Stimulated activated CD4-positive, alpha-beta T cell treated with anti-CD3 and anti-CD28 coated beads, Interleukin-4, amount 100 ng/mL, for 4 hours (primary cell): ENCODE measurements around the gene RBM20.
"Not testable (repeated sequence)": the region's sequence is repeated elsewhere in the genome, so short reads cannot be mapped to it uniquely, and the experiment has no call there.

Source experiments
- DNase-seq, 2 experiments: peaks; one replicate each; pipeline ENCODE4 v3.0.0-alpha.2; 2020

RBM20 gene

GRCh38 chr10:110679486-110680272 is 35.5 kb downstream of the RBM20 start:
- no peak for DNase-seq

DNA sequence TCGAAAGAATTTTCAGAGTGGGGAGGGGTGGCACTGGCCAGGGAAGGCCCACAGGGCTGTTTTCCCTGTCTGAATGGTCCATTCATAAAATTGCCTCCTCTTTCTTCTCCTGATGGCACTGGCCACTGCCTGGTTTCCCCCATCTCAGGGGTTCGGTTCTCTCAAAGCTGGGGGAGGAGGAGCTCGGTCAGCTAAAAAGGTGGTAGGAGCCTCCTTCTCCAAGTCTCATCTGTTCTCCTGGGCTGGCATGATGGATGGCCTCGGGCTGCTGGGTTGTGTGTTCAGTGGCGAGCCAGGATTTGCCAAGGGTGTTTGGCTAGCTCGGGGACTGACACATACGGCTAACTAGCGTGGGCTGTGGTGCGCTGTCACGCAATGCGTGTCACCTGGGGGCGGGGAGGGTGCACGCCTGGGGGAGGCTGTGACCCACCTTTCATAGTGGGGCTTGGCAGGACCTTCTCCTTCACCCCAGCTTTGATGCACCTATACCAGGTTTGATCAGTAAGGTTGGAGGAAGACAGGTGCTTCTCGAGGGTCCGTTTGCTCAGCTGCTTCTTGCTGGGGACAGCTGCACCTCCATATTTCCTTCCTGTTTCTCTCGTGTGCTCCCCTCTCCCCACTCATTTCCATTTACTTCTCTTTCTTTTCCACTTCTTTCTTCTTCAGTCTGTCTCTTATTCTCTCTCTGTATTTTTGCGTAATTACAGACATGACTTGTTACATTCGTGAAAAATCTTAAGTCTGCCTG is 36.3 kb downstream of the RBM20 start:
- no peak for DNase-seq

DNA sequence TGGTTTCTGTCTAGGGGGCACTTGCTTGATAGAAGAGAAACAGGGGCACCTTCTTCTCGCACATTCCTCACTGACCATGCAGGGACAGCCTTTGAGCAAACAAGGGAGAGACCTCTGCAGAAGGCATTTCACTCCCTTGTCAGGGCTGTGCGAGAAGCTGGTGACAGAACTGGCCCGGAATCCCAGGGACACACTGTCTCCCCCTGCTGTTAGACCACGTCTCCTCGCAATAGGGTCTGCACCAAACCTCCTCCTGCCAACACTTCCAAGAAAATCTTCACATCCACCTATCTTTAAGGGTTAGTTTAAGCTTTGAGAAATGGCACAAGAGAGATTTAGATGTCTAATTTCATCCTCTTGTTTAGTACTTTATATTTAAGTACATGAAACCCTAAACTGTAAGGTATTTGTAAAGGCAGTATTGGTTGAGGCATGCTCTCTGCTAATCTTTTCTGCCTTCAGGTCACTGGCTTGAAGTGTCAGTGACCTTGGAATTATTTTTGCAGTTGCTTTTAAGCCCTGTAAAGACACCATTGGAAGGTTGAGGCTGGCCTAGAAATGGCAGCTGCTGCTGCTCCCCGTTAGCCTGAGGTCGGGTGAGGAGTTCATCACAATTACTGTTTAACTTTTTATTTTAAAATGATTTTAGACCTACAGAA is 37.0 kb downstream of the RBM20 start:
- peak in 1 of 2 experiments; percentile 12 for DNase-seq

DNA sequence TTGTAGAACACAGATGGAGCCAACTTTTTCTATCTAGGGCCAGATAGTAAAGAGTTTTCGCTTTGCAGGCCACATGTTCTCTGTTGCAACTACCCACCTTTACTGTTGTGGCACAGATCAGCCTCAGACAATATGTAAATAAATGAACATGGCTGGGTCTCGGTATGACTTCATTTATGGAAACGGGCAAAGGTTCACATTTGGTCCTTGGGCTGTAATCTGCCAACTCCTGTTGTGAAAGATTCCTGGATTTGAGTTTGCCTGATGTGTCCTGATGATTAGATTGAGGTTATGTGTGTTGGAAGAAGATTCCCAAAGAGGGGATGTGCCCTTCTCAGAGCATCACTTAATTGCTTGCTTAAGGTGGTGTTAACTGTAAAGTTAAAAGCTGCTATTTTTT is 38.2 kb downstream of the RBM20 start:
- DNase-seq, result no peak

- DNase-seq, result no peak
These were observed 40.8 kb downstream of the RBM20 start for GRCh38 chr10:110684800-110685446.

GRCh38 chr10:110686047-110686446 is 41.9 kb downstream of the RBM20 start:
- DNase-seq, result no peak

- DNase-seq, result no peak
These were observed 42.8 kb downstream of the RBM20 start for GRCh38 chr10:110686949-110687348.

GRCh38 chr10:110687400-110687799 is 43.3 kb downstream of the RBM20 start:
- DNase-seq, result no peak

DNA sequence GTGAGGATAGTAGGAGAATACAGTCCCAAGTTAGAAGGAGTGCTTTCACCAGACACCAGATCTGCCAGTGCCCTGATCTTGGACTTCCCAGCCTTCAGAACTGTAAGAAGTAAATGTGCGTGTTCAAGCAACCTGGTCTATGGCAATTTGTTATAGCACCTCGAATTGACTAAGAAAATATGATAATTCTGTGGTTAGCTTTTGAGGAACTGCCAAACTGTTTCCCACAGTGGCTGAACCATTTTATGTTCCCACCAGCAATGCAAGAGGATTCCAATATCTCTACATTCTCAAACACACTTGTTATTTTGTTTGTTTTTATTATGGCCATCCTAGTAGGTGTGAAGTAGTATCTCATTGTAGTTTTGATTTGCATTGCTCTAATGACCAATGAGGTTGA is 47.0 kb downstream of the RBM20 start:
- DNase-seq, result no peak

DNA sequence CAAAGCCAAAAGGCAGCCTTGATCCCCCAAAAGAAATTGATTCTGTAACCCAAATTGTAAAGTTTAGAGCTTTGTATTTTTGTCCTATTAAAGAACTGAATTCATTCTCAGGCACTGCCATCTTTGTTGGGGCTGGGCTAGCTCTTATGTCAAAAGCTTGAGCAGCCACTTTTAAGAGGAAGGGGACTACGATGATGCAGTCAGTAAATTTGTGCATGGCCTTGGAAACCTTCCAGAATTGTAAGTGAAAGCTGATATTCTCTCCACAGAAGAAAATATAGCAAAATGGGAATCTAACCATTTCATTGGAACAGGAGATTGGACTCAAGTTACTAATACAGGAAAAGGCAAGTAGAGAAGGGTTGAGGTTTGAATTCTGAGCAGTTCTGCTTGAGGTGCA is 50.1 kb downstream of the RBM20 start:
- DNase-seq, result no peak

DNA sequence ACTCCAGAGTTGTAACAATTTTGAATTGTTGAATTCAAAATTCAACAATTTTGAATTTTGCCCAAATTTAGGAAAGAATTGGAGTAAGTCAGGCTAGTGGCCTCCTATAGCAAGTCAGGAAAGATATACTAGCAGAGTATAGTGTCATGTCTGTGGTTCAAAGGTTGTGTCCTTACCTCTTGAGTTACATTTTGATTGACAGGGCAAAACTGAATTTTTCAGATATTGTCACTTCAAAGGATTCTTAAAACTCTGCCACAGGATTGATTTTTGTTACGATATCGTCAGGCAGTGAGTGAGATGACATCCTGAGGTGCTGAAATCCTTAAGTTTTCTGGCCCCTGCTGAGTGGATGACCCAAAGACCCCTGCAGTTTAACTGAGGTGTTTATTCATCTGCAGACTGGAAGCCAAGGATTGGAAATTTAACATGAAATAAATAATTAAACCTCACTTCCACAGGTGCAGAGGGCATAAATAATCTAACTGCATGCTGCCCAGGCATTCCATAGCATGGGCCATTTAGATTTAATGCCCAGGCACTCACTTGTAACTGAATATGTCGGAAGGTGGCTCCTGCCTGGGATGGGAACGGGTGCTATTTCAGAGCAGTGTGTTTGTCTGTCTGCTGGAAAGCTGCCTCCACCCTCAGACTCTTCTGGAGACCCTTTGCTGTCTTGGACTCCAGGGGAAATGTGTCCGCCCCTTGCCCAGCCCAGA is 50.8 kb downstream of the RBM20 start:
- DNase-seq, result no peak

DNA sequence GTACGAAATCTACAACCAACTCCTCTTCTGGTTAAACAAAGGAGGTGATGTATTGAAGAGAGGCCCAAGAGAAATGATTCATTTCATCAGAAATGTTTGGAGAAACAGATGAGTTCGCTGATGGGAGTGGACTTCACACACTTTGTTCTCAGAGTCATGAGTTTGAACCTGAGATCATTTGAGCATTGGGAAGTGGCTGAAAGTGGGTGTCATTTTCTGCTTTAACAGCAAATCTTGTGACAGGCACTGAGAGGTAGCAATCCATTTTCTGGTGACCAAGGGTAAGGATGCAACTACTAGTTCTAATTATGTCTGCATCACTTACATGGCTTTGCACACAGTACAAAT is 51.4 kb downstream of the RBM20 start:
- no peak for DNase-seq

DNA sequence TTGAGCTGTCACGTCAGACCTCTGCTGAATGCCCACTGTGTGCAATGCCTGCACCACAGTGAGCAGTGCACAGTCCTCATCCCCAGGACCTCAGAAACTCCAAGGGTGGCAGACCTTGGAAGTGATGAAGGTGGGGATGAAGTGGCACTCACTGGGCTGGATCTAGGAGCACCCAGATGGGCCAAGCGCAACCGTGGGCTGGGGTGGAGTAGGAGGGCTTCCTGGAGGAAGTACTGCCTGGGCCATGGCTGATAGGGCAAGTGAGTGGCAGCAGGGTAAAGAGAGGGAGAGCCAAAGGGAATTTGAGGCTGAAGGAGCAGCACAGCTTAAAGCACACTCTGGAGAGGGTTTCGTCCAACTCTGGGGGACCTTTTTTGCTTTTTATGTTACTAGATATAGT is 52.3 kb downstream of the RBM20 start:
- no peak for DNase-seq

DNA sequence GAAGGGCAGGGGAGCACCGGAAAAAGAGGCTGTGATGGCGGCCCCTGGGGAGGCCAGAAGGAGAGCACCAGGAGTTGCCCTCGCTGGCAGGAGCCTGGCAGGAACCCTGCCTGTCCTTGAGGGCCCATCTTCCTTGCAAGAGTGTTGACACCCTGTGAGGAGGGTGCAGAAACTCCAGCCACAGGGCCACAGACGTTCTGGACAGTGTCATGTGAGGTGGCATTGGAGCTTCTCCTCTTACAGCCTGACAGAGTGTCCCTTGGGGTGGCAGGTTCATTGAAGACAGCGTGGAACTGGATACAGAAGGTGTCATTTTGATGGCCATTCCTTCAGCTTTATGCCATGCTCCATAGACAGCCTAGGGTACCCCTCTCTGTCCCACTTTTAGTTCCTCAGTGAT is 54.2 kb downstream of the RBM20 start:
- no peak for DNase-seq

DNA sequence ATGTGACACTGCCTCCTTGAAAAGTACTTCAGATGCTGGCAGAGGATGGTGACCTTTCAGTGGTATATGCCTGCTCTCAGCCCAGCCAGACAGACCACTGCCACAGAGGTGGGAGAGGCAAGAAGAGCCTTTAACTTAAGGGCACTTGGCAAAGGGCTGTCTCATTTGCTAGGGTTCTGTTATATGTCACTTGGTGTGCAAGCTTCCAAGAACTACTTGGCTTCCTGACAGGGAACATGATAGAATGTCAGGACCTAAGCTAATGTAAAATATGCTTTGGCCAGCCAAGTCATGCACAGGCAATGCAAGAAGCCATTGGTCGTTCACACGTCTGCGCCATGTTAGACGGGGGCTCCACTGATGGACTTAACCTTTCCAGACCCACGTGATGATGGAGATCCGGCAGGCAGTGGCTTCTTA is 54.7 kb downstream of the RBM20 start:
- DNase-seq, result no peak

- no peak for DNase-seq
These were observed 55.8 kb downstream of the RBM20 start for GRCh38 chr10:110699859-110700468.

- no peak for DNase-seq
These were observed 56.9 kb downstream of the RBM20 start for GRCh38 chr10:110700947-110701616.

GRCh38 chr10:110701617-110701971 is 57.5 kb downstream of the RBM20 start:
- DNase-seq, result no peak

DNA sequence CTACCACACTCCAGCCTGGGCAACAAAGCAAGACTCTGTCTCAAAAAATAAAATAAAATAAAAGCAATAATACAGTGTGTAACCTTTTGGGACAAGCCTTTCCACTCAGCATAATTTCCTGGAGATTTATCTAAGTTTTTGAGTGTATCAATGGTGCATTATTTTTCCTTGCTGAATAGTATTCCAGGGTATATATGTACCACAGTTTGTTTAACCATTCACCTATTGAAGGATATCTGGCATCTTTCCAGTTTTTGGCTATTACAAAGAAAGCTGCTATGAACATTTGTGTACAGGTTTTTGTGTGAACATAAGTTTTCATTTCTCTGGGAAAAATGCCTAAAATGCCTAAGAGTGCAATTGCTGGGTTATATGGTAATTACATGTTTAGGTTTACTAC is 59.9 kb downstream of the RBM20 start:
- no peak for DNase-seq

DNA sequence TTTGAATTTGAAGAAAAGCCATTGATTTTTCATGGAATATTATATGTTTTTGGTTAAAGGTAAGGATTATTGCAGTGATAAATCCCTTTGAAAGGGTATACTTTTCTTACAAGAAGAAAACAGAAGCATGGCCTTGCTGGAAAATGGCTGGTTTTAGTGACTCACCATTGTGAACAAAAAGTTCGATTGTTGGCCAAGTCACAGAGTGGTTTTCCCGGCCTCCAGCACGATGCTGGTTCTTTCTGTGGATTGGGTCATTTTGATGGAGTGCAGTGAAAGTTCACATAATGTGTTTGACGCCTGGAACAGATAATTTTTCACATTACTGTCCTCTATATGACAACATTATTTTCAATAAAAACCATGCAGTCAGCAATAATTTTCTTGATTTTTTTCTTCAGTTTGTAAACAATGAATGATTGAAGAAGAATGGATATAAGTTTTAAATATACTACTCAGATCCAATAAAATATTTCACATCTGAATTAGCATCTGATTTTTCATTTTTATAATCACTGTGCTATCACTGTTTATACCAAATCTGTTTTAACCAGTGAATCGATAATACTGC is 60.9 kb downstream of the RBM20 start:
- DNase-seq, result no peak

GRCh38 chr10:110705596-110705995 is 61.5 kb downstream of the RBM20 start:
- DNase-seq, result not testable (repeated sequence)
